CD4-positive, alpha-beta memory T cell (primary cell): ENCODE results near the gene FBLL1. TPM values are rescaled to one million over a fixed set of nuclear protein-coding genes. Genes with fewer than 3 reads are reported as not detected.
"Not testable (repeated sequence)": the region's sequence is repeated elsewhere in the genome, so short reads cannot be mapped to it uniquely, and the experiment has no call there.

Experiments used
- CTCF ChIA-PET: fragments of 350-600 bp; sonication (Branson Sonifier 250); formaldehyde crosslinking; loops from one replicate; lab custom pipeline; 2021; ENCODE audit warnings: inconsistent platforms; ENCODE audit not compliant: partially characterized antibody; lab: Charles Lee
- POLR2A ChIA-PET: fragments of 350-600 bp; sonication (Branson Sonifier 250); formaldehyde crosslinking; loops from one replicate; lab custom pipeline; 2021; ENCODE audit not compliant: partially characterized antibody; lab: Charles Lee
- DNase-seq, 5 donors: peaks; one replicate each; pipeline versions ENCODE4 v3.0.0 to v3.0.0-alpha.2; 2020 to 2022; ENCODE audit warnings: mixed read lengths in 1 of 5
- H3K27ac ChIP-seq: one replicate; pipeline ENCODE4 v1.7.0; 2013; ENCODE audit warnings: low read depth, low read length
- H3K27me3 ChIP-seq: 2 replicates; pipeline ENCODE4 v1.7.0; 2013; ENCODE audit warnings: mild to moderate bottlenecking, low read length, moderate library complexity; ENCODE audit not compliant: insufficient read depth
- H3K36me3 ChIP-seq: 2 replicates; pipeline ENCODE4 v1.7.0; 2013; ENCODE audit warnings: mild to moderate bottlenecking, low read length, moderate library complexity; ENCODE audit not compliant: insufficient read depth
- H3K4me1 ChIP-seq: 2 replicates; pipeline ENCODE4 v1.7.0; 2013; ENCODE audit warnings: mild to moderate bottlenecking, low read length, moderate library complexity; ENCODE audit not compliant: insufficient read depth
- H3K4me3 ChIP-seq, 2 donors: one replicate each; pipeline ENCODE4 v1.7.0; 2013; ENCODE audit warnings: low read length in 2 of 2, mild to moderate bottlenecking in 1 of 2
- H3K9me3 ChIP-seq, 2 donors: one replicate each; pipeline ENCODE4 v1.7.0; 2013; ENCODE audit warnings: low read length in 2 of 2, control low read depth in 1 of 2; ENCODE audit not compliant: control insufficient read depth in 1 of 2
- H3K27ac Mint-ChIP-seq, 7 donors: one replicate each; pipeline ENCODE4 v1.8.0; 2020 to 2021; ENCODE audit warnings: mixed read lengths in 7 of 7, mild to moderate bottlenecking in 6 of 7, inconsistent platforms in 3 of 7, moderate library complexity in 3 of 7
- H3K27me3 Mint-ChIP-seq, 2 donors: one replicate each; pipeline ENCODE4 v1.8.0; 2020 to 2021; ENCODE audit warnings: mixed read lengths in 2 of 2
- H3K36me3 Mint-ChIP-seq, 2 donors: one replicate each; pipeline ENCODE4 v1.8.0; 2020 to 2021; ENCODE audit warnings: mixed read lengths in 2 of 2, inconsistent platforms in 1 of 2, mild to moderate bottlenecking in 1 of 2
- H3K4me1 Mint-ChIP-seq, 4 donors: one replicate each; pipeline ENCODE4 v1.8.0; 2020 to 2021; ENCODE audit warnings: mixed read lengths in 4 of 4, mild to moderate bottlenecking in 1 of 4
- H3K4me3 Mint-ChIP-seq, 8 donors: one replicate each; pipeline ENCODE4 v1.8.0; 2020 to 2021; ENCODE audit warnings: mixed read lengths in 8 of 8, mild to moderate bottlenecking in 7 of 8, moderate library complexity in 6 of 8, inconsistent platforms in 3 of 8
- H3K9me3 Mint-ChIP-seq, 8 donors: one replicate each; pipeline ENCODE4 v1.8.0; 2020 to 2021; ENCODE audit warnings: mixed read lengths in 8 of 8, mild to moderate bottlenecking in 5 of 8, inconsistent platforms in 3 of 8, moderate library complexity in 1 of 8
- intact Hi-C: fragments of 100-400 bp; cut with micrococcal nuclease; formaldehyde crosslinking; loops from one replicate; pipeline ENCODE4 v1.15.1; 2023
- polyA plus RNA-seq, 2 donors: library from polyadenylated mRNA; unstranded; fragments of 300-500 nt; fragmentation: Illumina TruSeq; gene quantifications; one replicate each; pipeline ENCODE4 v1.2.3, GENCODE V29; 2021
- total RNA-seq, 2 experiments: library from RNA; stranded (reverse); gene quantifications; one replicate each; pipeline ENCODE4 v1.2.3, GENCODE V29; 2021

FBLL1 gene
- total and polyA plus RNA-seq, 4 experiments from 2014 or later, result 0.20 TPM; not detected in 3

- CTCF ChIA-PET, result no interaction called here
- H3K4me3 Mint-ChIP-seq, result peak overlapping the region in 6 of 8 donors; percentile 37 to 79 (median 57)
Observed at GRCh38 chr5:168530621-168531150, 1.6 kb downstream of the FBLL1 start.

DNA sequence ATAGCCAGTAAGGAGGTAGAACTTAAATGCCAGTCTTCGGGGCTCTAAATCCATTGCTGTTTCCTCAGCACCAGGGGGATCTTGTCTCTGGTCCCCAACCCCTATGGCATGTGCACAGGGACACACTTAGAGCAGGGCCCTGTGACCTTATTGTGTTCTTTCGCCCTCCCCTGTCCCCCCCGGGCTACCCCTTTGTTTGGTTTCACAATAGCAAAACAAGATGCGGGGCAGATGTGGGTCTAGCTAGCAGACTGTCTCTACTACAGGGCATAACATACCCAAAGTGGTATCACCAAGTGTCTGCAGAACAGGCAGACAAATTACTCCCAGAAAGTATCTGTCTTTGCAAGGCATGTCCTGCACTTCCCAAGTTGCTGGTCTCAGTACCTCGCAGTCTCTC lies 2.1 kb downstream of the FBLL1 start:
- H3K9me3 ChIP-seq, result no peaks in the 10 kb centered on the region
- POLR2A ChIA-PET, result no interaction called here
- H3K27ac ChIP-seq, result no peak overlapping the region
- no peak overlapping the region for H3K4me3 ChIP-seq
- Mint-ChIP-seq H3K9me3 (peaks cover 0 to 7% (median 4%) of the 10 kb centered on the region in 8 donors), H3K27me3 (peaks cover 29 to 48% of the 10 kb centered on the region in 2 donors), H3K4me1 (peaks cover 0 to 22% (median 10%) of the 10 kb centered on the region in 4 donors), H3K4me3 (no peak overlapping the region), H3K36me3 (peaks cover 0 to 4% of the 10 kb centered on the region in 2 donors), H3K27ac (no peak overlapping the region)
- H3K4me1 ChIP-seq, result peaks cover 7% of the 10 kb centered on the region
- CTCF ChIA-PET, result no interaction called here
- peaks cover 12% of the 10 kb centered on the region for H3K27me3 ChIP-seq
- intact Hi-C loops, result no loop called here
- no peaks in the 10 kb centered on the region for H3K36me3 ChIP-seq
- no peak for DNase-seq

More at GRCh38 chr5:168530621-168531150, 1.6 kb downstream of the FBLL1 start:
- Mint-ChIP-seq H3K27me3 (peaks cover 29 to 48% of the 10 kb centered on the region in 2 donors), H3K4me1 (peaks cover 0 to 22% (median 10%) of the 10 kb centered on the region in 4 donors), H3K36me3 (peaks cover 0 to 4% of the 10 kb centered on the region in 2 donors), H3K27ac (no peak overlapping the region), H3K9me3 (peaks cover 0 to 7% (median 4%) of the 10 kb centered on the region in 8 donors)
- H3K27me3 ChIP-seq, result peaks cover 12% of the 10 kb centered on the region
- H3K4me3 ChIP-seq, result no peak overlapping the region
- H3K36me3 ChIP-seq, result no peaks in the 10 kb centered on the region
- no peak for DNase-seq
- POLR2A ChIA-PET, result no interaction called here
- H3K9me3 ChIP-seq, result no peaks in the 10 kb centered on the region
- intact Hi-C loops, result no loop called here
- no peak overlapping the region for H3K27ac ChIP-seq
- peaks cover 7% of the 10 kb centered on the region for H3K4me1 ChIP-seq

DNA sequence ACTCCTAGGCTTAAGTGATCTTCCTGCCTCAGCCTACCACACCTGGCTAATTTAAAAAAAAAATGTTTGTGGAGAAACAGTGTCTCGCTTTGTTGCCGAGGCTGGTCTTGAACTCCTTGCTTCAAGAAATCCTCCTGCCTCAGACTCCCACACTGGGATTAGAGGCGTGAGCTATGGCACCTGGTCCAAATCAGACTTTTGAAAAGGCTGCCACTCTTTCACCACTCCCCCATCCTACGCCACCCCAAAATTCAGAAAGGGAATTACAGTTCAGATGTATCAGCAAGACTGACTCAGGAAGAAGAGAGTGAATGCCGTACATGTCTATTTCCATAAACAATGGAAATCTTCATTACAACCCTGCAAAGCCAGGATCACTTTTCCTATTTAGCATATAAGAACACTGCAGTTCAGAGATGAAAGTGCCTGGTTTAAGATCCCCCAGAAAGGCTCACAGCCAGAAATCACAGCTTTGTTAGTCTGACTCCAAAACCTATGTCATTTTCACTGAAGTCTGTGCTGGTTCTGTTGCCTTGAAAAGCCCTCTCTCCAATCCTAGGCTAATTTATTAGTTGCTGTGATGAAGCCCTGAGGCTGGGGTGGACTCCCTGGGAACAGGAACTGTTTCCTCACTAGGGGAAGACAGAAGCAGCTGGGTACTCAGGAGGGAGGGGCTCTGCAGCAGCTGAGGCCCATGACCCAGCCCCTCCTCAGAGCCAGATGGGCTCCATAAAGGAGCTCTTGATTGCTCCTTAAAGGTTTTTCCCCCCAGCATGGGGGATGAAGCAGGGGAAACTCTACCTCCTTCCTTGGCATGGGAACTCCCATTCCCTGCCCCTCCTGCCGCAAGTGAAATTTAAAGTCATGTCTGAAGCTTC lies 3.1 kb downstream of the FBLL1 start:
- Mint-ChIP-seq H3K36me3 (peaks cover 0 to 4% of the 10 kb centered on the region in 2 donors), H3K27ac (no peak overlapping the region), H3K27me3 (peaks cover 29 to 48% of the 10 kb centered on the region in 2 donors), H3K4me3 (no peak overlapping the region), H3K9me3 (peaks cover 0 to 7% (median 4%) of the 10 kb centered on the region in 8 donors), H3K4me1 (peaks cover 0 to 22% (median 10%) of the 10 kb centered on the region in 4 donors)
- ChIA-PET POLR2A (no interaction called here), CTCF (no interaction called here)
- DNase-seq, result no peak
- Histone ChIP-seq H3K27ac (no peak overlapping the region), H3K4me1 (peaks cover 7% of the 10 kb centered on the region), H3K36me3 (no peaks in the 10 kb centered on the region), H3K4me3 (no peak overlapping the region), H3K9me3 (no peaks in the 10 kb centered on the region), H3K27me3 (peaks cover 12% of the 10 kb centered on the region)
- intact Hi-C loops, result no loop called here

DNA sequence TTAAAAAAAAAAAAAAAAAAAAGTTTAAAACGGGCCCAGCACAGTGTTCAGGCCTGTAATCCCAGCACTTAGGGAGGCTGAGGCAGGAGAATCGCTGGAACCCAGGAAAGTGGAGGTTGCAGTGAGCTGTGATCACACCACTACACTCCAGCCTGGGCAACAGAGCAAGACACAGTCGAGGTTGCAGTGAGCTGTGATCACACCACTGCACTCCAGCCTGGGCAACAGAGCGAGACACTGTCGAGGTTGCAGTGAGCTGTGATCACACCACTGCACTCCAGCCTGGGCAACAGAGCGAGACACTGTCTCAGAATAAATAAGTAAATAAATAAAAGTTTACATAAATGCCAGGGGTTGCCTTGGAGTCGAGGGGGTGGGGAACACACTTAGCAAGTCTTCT lies 5.2 kb downstream of the FBLL1 start:
- H3K27me3 Mint-ChIP-seq, result peaks cover 20 to 37% of the 10 kb centered on the region in 2 donors
- H3K4me3 ChIP-seq, H3K27ac Mint-ChIP-seq, H3K27me3 ChIP-seq, H3K4me3 Mint-ChIP-seq, intact Hi-C loops, H3K9me3 Mint-ChIP-seq, H3K36me3 Mint-ChIP-seq, POLR2A ChIA-PET, H3K4me1 ChIP-seq, H3K9me3 ChIP-seq, H3K27ac ChIP-seq, H3K36me3 ChIP-seq, DNase-seq: not testable (repeated sequence)
- CTCF ChIA-PET, result interaction anchor here (0.5 kb wide), 1 partner anchor 76 kb away, joined by 3 read pairs; no protein-coding TSS in a partner anchor
- H3K4me1 Mint-ChIP-seq, result peaks cover 0 to 11% (median 3%) of the 10 kb centered on the region in 4 donors

- H3K4me1 ChIP-seq, result no peaks in the 10 kb centered on the region
- no peak overlapping the region for H3K27ac Mint-ChIP-seq
- no peaks in the 10 kb centered on the region for H3K36me3 Mint-ChIP-seq
- no peaks in the 10 kb centered on the region for H3K4me1 Mint-ChIP-seq
- no peaks in the 10 kb centered on the region for H3K27me3 ChIP-seq
- no peak overlapping the region for H3K4me3 ChIP-seq
- no peak overlapping the region for H3K4me3 Mint-ChIP-seq
- peaks cover 7 to 17% of the 10 kb centered on the region in 2 donors for H3K27me3 Mint-ChIP-seq
- no peaks in the 10 kb centered on the region for H3K9me3 ChIP-seq
- peaks cover 0 to 11% (median under 1%) of the 10 kb centered on the region in 8 donors for H3K9me3 Mint-ChIP-seq
- DNase-seq, result no peak
- ChIA-PET POLR2A (no interaction called here), CTCF (interaction anchor here (1.2 kb wide), 1 partner anchor 50 kb away, joined by 4 read pairs; the partner anchor contains the start of gene RARS1)
- H3K36me3 ChIP-seq, result no peaks in the 10 kb centered on the region
- no peak overlapping the region for H3K27ac ChIP-seq
- intact Hi-C loops, result no loop called here
Observed at GRCh38 chr5:168537176-168537575, 8.1 kb downstream of the FBLL1 start.

- peaks cover 0 to 7% (median 1%) of the 10 kb centered on the region in 4 donors for H3K4me1 Mint-ChIP-seq
- intact Hi-C loops, result no loop called here
Observed at GRCh38 chr5:168549554-168549953, 20.4 kb downstream of the FBLL1 start.

DNA sequence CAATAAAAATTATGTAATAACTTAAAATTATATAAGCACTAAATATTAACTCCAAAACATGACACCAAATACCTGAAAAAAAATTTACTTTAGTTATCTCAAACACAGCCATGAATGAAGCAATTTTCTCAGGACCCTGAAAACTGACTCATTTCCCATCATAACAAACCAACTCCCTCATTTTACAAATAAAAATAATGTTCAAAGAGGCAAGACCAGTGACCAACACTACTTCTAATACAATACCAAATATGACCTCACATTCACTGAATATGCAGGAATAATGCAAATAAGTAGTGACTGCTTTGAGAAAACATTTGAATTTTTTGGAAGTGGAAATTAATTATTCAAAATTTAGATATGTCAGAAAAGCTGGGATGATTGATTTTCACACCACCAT lies 21.6 kb downstream of the FBLL1 start:
- Mint-ChIP-seq H3K27ac (no peak overlapping the region), H3K36me3 (peaks cover 55 to 64% of the 10 kb centered on the region in 2 donors), H3K9me3 (peaks cover 0 to 3% (median 0%) of the 10 kb centered on the region in 8 donors), H3K4me3 (no peak overlapping the region), H3K4me1 (peaks cover 0 to 7% (median 1%) of the 10 kb centered on the region in 4 donors), H3K27me3 (no peaks in the 10 kb centered on the region)
- DNase-seq, result no peak
- no peaks in the 10 kb centered on the region for H3K36me3 ChIP-seq
- no peak overlapping the region for H3K4me3 ChIP-seq
- no peak overlapping the region for H3K27ac ChIP-seq
- ChIA-PET CTCF (no interaction called here), POLR2A (no interaction called here)
- H3K9me3 ChIP-seq, result no peaks in the 10 kb centered on the region
- intact Hi-C loops, result no loop called here
- H3K27me3 ChIP-seq, result no peaks in the 10 kb centered on the region
- no peaks in the 10 kb centered on the region for H3K4me1 ChIP-seq

More at GRCh38 chr5:168549554-168549953, 20.4 kb downstream of the FBLL1 start:
- Mint-ChIP-seq H3K4me3 (no peak overlapping the region), H3K9me3 (peaks cover 0 to 6% (median 4%) of the 10 kb centered on the region in 8 donors), H3K27me3 (no peaks in the 10 kb centered on the region), H3K36me3 (peaks cover 54 to 60% of the 10 kb centered on the region in 2 donors), H3K27ac (no peak overlapping the region)
- H3K4me3 ChIP-seq, result no peak overlapping the region
- no peaks in the 10 kb centered on the region for H3K4me1 ChIP-seq
- H3K9me3 ChIP-seq, result no peaks in the 10 kb centered on the region
- no peak overlapping the region for H3K27ac ChIP-seq
- no peaks in the 10 kb centered on the region for H3K36me3 ChIP-seq
- no peaks in the 10 kb centered on the region for H3K27me3 ChIP-seq
- ChIA-PET POLR2A (no interaction called here), CTCF (no interaction called here)
- no peak for DNase-seq
